HG03095 (cell line): ENCODE results near the gene TIMP3.

ENCODE experiments used
- ATAC-seq: cut with Tn5 transposase; IDR thresholded peaks from one replicate; pipeline ENCODE4 v1.9.1; 2021; ENCODE audit warnings: moderate library complexity; ENCODE audit not compliant: unreplicated experiment

The TIMP3 gene

DNA sequence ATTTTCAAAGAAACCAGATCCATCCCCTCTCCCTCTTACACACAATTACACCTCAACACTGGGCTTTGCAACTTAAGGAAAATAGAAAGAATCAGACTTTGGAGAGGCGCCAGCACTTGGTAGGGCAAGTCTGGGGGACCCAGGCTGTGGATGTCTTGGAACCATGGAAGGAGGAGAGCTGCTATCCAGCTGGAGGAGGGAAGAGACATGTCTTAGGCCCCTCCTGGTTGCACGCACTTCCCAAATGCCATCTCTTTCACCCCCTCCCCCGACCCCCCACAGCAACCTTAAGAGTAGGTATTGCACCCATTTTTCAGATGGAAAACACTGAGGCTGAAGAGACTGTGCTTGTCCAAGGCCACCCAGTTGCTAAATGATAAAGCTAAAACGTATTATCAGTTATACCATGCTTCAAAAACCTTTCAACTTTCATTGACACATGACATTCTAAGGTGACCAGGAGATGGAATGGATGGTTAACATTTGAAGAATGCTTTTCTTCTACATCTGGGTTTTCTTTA is 3.9 kb downstream of the TIMP3 start:
- ATAC-seq, result no peak

DNA sequence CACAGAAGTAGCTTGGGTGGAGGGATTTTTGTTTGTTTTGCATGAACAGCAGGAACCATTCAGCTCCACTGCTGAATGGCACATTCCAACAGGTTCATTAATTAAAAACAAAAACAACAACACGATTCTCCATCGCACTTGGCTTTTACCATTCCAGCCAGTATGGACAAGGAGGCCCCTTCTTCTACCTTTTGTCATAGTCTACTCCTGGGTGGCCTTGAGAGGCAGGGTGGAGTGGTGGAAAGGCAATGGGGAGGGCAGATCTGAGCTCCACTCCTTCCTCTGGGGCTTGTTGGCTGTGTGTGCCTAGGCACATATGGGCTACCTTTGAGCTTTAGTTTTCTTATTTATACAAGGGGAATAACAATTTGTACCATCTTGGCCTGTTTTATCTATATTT is 4.8 kb downstream of the TIMP3 start:
- ATAC-seq, result no peak

DNA sequence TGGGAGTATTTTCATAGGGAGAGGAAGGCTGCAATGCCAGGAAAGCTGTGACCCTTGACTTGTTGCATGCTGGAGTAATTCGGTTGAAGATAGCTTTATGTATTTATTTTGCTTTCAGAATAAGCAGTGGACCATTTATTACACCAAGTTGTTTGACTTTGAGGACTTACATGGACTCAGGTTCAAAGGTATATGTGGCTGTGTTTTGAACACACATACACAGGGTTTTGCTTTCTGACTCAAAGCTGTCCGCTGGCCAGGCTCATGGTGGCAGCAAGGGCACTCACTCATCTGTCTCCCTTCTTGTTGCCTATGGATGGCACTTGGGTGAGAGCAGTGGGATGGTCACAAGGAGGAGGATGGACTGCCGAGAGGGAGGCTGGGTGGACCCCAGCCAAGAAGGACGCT is 6.5 kb downstream of the TIMP3 start:
- ATAC-seq, result no peak

DNA sequence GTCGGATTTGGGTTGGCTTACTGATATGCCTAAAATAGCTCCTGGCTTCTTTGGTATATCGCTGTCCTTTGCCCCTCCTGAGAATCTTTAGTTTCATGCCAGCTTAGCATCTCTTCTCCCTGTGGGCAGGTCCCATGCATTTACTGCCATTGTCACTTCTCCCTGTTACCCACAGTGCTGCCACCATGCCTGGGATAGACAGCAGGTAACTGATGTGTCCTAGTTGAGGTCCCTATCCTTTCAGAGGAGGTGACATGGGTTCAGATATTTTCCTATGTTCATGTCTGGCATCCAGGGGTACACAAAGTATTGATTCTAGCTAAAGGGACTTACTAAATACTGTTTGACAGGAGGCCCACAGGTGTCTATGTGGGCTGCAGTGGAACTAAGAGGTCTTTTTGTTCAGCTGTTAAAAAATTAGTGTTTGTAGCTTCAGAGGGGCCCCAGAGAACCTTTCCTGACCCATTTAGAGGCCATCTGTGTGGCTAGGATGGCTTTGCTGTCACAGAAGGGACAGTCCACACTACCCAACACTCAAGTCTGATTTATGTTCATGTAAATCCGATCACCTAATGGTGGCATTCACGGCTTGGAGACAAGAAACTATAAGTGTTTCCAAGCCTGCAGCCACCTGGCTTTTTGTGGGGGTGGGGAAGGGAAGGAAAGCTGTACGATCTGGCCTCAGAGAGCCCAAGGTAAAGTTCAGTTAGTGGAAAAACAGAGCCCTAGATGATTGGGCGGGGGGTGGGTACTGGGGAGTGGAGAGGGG is 8.5 kb downstream of the TIMP3 start:
- ATAC-seq, result no peak

DNA sequence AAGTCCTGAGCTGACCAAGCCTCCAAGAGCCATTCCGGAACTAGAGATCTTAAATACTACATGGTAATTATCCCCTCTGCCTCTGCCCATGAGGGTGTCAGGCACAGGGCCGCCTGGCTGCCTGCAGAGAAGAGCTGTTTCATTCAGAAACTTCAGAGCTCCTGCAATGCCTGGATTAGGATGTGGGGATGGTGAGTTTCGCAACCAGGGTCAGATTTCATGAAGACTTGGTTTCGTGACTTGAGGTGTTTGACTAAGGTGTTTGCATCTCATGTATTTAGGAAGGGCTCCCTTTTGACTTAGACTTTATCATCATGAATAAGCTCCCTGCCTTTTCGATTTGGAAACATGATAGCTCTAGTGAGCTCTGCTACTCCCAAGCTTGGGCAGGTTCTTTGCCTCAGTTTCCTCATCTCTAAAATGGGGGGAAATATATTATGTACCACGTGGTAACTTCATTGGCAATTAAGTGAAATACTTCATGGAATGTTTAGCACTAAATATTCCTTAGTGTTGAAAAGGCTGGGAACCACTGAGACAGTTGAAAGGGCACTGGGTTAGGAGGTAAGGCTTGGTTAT is 9.1 kb downstream of the TIMP3 start:
- no peak for ATAC-seq

DNA sequence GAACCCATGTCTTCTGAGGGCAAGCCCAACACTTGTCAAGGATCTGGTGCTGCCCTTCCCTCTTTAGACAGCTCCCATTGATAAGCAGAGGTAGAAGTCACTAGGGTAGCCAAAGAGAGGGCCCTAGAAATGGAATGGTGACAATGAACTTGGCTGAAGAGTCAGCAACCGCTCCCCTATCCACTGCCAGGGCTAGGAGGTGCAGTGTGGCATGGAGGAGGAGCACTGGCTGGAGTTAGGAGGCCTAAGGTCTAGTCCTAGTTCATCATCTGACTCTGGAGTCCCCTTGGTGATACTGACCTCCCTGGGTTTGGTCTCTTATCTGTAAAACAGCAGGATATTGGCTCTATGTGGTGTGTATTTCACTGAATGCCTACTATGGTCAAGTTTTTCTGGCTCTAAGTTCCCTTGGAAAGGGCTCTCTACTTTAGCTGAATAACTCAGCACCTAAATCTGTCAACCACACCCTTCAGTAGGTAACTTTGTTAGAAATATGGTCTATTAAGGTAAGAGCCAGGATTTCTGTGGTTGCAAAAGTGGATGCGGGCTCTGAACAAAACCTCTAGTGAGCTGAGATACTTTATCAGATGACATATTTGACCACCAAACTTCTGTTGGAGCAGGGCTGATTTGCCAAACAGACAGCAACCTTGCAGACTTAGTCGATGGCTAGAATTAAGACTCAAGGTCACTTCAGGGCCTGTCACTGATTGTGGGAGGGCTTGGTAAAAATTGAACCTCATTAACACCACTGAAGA is 10.5 kb downstream of the TIMP3 start:
- ATAC-seq, result no peak

DNA sequence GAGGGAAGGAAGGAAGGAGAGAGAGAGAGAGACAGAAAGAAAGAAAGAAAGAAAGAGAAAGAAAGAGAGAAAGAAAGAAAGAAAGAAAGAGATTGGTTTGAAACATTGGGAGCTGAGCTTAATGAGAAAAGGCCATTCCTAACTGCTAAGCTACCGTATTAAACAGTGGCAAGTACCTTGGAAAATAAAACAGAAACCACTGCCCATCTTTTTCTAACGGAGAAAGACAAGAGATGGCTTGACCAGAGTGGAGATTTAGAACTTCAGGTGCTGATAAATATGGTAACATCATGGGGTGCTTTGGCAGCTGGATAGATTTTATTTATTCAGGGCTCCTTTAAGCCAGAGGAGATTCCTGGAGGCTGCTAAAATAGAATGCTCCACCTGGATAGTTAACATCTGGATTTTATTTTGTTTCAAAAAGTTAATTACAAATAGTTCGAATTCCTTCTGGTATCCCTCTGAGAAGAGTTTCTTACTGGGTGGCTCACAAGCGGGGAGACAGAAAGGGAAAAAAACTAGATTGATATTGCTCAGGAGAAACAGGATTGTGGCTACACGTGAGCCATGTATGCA is 12.9 kb downstream of the TIMP3 start:
- no peak for ATAC-seq

DNA sequence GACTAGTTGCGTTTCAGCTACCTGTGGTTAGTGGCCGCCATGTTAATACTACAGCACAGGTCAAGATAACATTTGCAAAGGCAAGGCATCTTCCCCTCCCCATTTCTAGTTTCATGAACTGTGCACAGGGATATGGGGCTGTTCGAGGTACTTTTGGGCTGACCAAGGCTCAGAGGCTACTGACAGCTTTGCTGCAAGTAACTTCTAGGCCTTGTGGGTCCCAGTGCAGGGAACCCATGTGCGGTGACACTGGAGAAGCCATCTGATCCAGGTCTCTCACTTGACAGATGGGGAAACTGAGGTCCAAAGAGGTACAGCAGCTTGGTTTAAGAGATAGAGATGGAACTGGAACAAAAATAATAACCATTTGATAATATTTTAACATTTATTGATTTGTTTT is 13.6 kb downstream of the TIMP3 start:
- no peak for ATAC-seq

DNA sequence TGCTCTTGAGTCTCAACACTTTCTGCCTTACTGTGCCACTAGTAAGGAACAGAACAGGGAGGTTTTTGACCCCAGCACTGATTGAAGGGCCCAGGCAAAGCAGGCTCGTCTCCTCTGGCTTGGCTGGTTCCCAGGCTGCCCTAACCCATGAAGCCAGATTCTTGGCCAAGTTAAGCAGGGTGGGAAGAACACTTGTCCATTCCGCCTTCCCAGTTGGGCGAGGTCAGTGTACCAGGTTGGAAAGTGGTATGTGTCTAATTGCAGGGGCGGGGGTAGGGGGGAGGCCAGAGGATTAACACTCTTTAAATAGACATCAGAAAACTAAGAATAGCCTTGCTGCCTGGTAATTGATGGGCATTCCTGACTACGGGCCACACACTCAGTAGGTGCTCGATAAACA is 14.4 kb downstream of the TIMP3 start:
- no peak for ATAC-seq

DNA sequence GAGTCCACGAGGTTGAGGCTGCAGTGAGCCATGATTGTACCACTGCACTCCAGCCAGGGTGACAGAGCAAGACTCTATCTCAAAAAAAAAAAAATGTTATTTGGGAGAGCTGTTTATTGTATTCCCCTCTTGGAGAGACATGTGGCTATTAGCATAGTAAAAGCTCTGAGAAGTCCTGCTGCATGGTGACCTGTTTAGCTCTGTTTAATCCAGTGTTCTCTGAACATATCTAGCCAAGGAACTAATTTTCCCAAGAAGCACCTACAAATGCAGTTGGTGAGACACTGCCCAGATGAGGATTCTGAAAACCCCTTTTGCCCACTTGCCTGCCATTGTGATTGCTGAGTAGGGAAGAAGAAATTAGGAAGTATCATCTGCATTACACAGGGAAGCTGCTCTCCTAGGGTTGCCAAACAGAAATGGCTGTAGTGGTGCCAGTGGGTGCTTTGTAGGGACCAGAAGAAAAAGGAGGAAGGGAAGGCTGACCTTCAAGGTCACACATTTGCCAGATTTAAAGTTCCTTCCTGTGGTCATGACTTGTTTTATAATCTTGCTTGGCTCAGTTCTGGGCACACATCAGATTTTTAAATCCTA is 15.7 kb downstream of the TIMP3 start:
- ATAC-seq, result no peak

DNA sequence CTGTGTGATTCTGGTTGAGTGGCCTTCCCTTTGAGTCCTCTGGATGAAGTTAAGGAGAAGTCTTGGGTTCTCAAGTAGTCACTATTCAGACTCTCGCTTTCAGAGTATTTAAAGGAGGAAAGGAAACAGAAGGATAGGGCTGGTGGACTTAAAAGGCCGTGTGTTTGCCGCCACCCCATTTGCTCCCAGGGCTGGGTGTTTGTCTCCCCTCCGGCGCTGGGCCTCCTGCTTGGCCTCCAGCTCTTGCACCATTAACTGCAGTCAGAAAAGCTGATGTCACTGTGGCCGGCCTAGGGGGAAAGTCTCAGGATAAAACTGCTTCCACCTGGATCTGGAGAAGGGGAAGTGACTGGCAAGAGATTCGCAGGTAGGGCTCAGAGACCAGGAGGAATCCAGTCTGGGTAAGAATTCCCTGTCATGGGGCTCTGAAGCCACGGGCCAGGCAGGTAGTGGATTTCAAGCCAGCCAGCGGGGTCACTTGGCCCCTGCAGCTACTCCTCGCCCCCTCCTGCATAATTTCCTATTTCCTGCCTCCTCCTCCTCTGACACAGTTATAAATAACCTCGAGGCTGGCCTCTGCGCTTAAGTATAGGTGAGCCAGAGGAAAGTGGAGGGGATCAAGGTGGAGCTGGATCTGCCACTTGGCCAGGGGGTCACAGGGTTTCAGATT is 17.1 kb downstream of the TIMP3 start:
- no peak for ATAC-seq

DNA sequence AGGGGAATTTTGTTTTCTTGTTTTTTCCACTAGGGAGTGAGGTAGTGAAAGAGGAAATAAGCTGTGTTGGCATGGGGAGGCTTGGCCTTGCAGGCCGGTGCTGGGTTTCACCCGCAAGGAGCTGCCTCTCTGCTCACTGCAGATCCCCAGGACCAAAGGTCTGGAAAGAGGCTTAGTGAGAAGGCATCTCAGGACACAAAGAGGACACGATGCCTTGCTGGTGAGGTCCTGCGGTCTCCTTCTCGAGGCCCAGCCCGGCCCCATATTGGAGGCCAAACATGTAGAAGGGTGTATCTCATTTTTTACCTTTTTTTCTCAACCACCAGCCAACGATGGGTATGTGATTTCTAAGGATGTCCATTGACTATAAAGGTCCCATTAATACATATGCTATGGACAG is 17.6 kb downstream of the TIMP3 start:
- ATAC-seq, result no peak

DNA sequence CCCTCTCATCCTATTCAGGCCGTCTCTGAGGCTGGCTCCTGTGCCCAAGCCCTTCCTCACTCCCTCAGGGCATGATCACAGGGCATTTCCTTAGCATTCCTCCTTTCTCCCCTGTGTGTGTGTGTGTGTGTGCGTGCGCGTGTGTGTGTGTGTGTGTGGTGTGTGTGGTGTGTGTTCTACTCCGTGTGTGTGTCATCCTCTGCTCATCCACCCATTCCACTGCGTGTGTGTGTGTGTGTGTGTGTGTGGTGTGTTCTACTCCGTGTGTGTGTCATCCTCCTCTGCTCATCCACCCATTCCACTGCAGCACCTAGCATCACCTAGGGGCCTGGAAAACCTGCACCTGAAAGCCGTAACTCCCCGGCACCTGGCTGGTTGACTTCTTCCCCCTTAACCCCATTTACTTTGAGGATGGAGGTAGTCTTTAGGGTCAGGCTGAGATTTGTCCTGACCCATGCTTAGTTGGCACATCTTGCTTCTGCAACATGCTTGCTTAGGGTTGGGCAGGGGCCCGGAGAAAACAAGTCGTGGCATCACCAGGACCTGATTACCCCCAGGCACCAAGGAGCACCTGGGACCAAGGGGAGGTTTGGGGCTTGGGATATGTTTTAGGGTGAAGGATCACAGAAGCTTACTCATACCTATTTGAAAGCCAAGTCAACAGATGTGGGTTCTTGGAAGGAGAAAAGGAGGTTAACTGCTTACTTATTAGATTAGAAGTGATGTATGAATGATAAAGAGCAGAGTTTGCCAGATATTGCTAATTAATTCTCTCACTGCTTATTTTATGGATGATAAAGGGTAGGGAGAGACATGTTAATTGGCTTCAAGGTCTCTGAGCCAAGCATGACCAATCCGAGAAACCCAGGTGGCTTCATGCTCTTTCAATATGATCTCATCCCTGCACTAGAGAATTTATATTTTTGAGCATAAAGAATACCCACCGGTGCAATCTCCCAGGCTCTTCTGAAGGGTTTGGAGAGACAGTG is 18.9 kb downstream of the TIMP3 start:
- ATAC-seq, result no peak

DNA sequence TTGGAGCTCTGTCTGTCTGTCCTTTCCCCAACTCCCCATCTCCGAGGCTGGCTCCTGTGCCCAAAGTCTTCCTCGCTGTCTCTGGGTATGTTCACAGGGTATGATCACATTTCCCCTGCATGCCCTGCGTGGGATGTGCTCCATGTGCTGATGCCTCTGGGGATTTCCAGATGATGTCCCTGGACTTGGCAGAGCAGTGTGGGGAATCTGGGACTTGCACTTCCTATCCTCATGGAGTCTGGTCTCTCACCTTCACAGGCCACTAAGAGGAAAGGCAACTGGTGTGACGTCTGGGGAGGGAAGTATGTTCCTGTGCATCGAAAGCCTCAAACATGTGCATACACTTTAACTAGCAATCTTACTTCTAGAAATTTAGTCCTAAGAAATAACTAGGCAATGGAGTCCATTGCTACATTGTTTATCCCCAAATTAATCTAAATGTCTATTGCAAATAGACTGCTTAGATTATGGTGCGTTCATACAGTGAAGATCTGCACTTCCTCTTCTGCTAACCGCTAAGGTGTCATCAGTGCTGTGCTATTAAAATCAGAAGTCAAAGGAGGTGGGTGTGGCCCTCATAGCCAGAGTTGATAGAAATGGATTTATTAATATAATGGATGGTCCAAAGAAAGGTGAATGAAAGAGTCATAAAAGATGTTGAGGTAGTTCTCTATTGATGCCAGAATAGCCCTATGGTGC is 20.8 kb downstream of the TIMP3 start:
- no peak for ATAC-seq

DNA sequence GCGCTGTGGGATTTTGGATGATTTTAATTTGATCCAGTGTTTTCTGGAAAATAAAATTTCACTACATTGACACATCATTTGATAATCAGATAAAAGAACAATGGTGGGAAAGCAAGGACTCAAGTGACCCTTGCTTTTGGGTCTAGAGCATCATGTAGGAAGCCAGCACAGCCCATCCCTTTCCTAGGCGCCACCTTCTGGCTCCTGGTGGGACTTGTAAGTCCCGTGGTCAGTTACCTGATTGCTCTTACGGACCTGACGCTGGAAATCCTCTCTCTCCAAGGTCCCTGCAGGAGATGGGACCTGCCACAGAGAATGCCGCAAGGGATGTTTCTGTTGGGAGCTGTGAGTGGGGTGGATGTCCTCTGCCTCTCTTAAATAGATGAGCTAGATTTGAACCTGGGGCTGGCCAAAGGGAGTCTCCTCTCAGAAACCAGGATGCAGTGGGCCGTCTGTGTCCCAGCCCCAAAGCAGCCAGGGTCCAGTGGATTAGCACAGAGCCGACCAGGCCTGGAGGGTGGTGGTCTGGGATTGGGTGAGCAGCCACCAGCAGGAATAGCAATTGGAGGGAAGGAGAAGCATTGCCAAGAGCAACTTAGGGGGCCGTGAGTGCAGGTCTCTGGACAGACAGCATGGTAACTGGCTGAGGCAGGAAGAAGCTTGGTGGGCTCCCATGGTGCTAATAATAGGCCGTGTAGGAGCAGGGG is 21.7 kb downstream of the TIMP3 start:
- ATAC-seq, result no peak

DNA sequence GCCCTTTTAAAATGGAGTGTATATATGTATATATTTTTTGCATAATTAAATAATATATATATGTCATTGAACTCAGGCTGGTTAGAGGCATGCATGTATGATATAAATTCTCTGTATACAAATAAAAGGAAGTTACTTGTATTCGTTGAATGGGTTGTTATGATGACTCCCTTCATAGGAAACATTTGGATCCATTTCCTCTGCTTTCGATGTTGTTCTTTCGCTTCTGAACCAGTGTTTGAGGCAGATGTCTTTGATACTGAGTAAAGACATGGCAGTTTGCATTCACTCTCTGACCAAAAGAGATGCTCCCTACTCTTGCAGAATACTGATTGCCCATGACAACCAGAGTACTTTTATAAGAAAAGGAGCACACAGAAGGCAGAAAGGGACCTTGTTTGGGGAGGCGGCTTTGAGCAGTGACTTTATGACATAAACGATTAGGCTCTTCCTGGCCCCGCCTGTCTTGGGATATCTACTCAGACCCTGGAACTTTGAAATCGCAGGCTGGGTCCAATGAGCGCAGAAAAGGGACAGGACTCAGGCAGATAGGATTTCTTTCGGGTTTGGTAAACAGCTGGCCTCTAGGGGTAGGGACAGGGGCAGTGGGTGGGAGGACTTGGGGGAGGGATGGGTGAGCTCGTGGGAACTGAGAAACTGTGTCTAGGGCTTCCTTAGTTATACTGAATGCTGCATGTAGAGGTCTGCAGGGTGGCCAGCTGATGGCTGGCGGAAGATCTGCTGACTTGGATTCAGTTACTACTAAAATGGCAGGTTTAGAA is 23.2 kb downstream of the TIMP3 start:
- ATAC-seq, result no peak

DNA sequence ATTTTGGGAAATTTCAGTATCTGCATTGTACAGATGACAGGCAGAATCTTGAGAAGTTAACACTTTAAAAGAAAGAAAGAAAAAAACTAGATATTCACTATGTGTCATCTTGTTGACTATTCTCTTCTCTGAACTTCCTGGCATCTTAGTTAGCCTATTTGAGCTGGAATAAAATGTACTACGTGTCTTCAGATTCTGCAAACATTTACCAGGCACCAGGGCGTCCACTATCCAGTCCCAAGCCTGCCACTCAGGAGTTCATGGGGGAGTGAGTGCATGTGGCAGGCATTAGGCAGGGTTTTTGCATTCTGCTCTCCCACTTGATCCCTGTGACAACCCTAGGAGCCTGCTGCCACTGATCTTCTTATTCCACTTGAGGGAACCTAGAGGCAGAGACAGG is 25.0 kb downstream of the TIMP3 start:
- ATAC-seq, result no peak
